ENCODE measurements around the gene GRID1. TPM values are rescaled to one million over a fixed set of nuclear protein-coding genes. Genes with fewer than 3 reads are reported as not detected.

Gene GRID1
- polyA plus RNA-seq, 1 donor (not counting 4 experiments of a cell fraction or from before 2014, with no cell fraction given): 0.01 TPM

DNA sequence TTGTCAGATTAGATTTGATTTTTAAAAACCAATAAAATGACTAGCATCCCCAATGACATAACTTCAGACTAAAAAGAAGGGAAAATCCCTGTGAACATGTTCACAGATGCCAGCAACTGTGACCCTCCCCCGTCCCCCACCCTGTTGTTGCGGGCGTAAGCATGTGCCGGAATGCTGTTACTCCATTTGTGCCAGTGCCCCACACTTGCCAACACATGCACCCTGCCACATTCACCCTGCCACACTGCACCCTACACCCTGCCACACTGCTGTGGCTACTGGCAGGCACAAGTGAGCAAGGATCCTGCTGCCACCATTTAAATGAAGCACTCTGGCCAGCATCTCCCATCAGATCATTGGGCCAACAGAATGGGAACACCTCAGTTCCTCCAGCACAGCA lies 540.2 kb downstream of the GRID1 start:
- H3K79me2 ChIP-seq (ENCODE audit: control insufficient read depth, insufficient read depth, low read length): no peaks in the 10 kb centered on the region
- H3K9me3 ChIP-seq (ENCODE audit: control insufficient read depth, low read depth, low read length): no peaks in the 10 kb centered on the region
- no peaks in the 10 kb centered on the region for H3K9me1 ChIP-seq (ENCODE audit: control insufficient read depth, extremely low read depth, insufficient read depth, low read length)
- no peak for FAIRE-seq
- H2AFZ ChIP-seq (ENCODE audit: control insufficient read depth, low read length): no peak overlapping the region
- DNase-seq (ENCODE audit: low read depth, low spot score): no peak
- H3K27me3 ChIP-seq (ENCODE audit: control insufficient read depth, extremely low read depth, insufficient read depth, low read length): no peaks in the 10 kb centered on the region
- H3K4me2 ChIP-seq (ENCODE audit: control insufficient read depth, extremely low read depth, insufficient read depth, low read depth, low read length): no peak overlapping the region
- TF ChIP-seq EZH2 (IDR thresholded peaks at IDR 0.05; ENCODE audit: low read length): no peak
- TF ChIP-seq, protein P1, sequence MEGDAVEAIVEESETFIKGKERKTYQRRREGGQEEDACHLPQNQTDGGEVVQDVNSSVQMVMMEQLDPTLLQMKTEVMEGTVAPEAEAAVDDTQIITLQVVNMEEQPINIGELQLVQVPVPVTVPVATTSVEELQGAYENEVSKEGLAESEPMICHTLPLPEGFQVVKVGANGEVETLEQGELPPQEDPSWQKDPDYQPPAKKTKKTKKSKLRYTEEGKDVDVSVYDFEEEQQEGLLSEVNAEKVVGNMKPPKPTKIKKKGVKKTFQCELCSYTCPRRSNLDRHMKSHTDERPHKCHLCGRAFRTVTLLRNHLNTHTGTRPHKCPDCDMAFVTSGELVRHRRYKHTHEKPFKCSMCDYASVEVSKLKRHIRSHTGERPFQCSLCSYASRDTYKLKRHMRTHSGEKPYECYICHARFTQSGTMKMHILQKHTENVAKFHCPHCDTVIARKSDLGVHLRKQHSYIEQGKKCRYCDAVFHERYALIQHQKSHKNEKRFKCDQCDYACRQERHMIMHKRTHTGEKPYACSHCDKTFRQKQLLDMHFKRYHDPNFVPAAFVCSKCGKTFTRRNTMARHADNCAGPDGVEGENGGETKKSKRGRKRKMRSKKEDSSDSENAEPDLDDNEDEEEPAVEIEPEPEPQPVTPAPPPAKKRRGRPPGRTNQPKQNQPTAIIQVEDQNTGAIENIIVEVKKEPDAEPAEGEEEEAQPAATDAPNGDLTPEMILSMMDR (optimal IDR thresholded peaks at IDR 0.05 in 1 of 3, IDR thresholded peaks at IDR 0.05 in 1 of 3, conservative IDR thresholded peaks at IDR 0.05 in 1 of 3; ENCODE audit: extremely low read depth in 1 of 3, insufficient read depth in 2 of 3, low read length in 3 of 3): no peak
- dilution Hi-C loops (cut with MboI; ENCODE audit: extremely low pct_ligation_motif_present, low sequenced_read_pairs): no loop called here
- H4K20me1 ChIP-seq (ENCODE audit: control insufficient read depth, extremely low read depth, insufficient read depth, low read length): no peaks in the 10 kb centered on the region
- H3K27ac ChIP-seq (ENCODE audit: control insufficient read depth, insufficient read depth, low read length): no peak overlapping the region
- H3K4me1 ChIP-seq (ENCODE audit: control insufficient read depth, extremely low read depth, insufficient read depth, low read length): no peaks in the 10 kb centered on the region
- no peaks in the 10 kb centered on the region for H3K36me3 ChIP-seq (ENCODE audit: control insufficient read depth in 2 of 2, extremely low read depth in 1 of 2, insufficient read depth in 2 of 2, low read length in 2 of 2)
- no peak overlapping the region for H3K4me3 ChIP-seq (ENCODE audit: control insufficient read depth in 2 of 3, extremely low read depth in 1 of 3, insufficient read depth in 2 of 3, low read depth in 1 of 3, low read length in 3 of 3)
- H3K9ac ChIP-seq (ENCODE audit: control insufficient read depth, extremely low read depth, insufficient read depth, low read length): no peak overlapping the region

- DNase-seq (ENCODE audit: low read depth, low spot score) (no peak), FAIRE-seq (no peak)
- no peaks in the 10 kb centered on the region for H3K79me2 ChIP-seq (ENCODE audit: control insufficient read depth, insufficient read depth, low read length)
- no peaks in the 10 kb centered on the region for H4K20me1 ChIP-seq (ENCODE audit: control insufficient read depth, extremely low read depth, insufficient read depth, low read length)
- dilution Hi-C loops (cut with MboI; ENCODE audit: extremely low pct_ligation_motif_present, low sequenced_read_pairs): no loop called here
- H2AFZ ChIP-seq (ENCODE audit: control insufficient read depth, low read length): no peak overlapping the region
- no peak overlapping the region for H3K4me3 ChIP-seq (ENCODE audit: control insufficient read depth in 2 of 3, extremely low read depth in 1 of 3, insufficient read depth in 2 of 3, low read depth in 1 of 3, low read length in 3 of 3)
- H3K4me2 ChIP-seq (ENCODE audit: control insufficient read depth, extremely low read depth, insufficient read depth, low read depth, low read length): no peak overlapping the region
- no peaks in the 10 kb centered on the region for H3K9me1 ChIP-seq (ENCODE audit: control insufficient read depth, extremely low read depth, insufficient read depth, low read length)
- no peak overlapping the region for H3K9ac ChIP-seq (ENCODE audit: control insufficient read depth, extremely low read depth, insufficient read depth, low read length)
- H3K27me3 ChIP-seq (ENCODE audit: control insufficient read depth, extremely low read depth, insufficient read depth, low read length): no peaks in the 10 kb centered on the region
- no peaks in the 10 kb centered on the region for H3K36me3 ChIP-seq (ENCODE audit: control insufficient read depth in 2 of 2, extremely low read depth in 1 of 2, insufficient read depth in 2 of 2, low read length in 2 of 2)
- no peak overlapping the region for H3K27ac ChIP-seq (ENCODE audit: control insufficient read depth, insufficient read depth, low read length)
- peaks cover 2% of the 10 kb centered on the region for H3K9me3 ChIP-seq (ENCODE audit: control insufficient read depth, low read depth, low read length)
- TF ChIP-seq EZH2 (IDR thresholded peaks at IDR 0.05; ENCODE audit: low read length): no peak
- TF ChIP-seq, protein P1 (optimal IDR thresholded peaks at IDR 0.05 in 1 of 3, IDR thresholded peaks at IDR 0.05 in 1 of 3, conservative IDR thresholded peaks at IDR 0.05 in 1 of 3; ENCODE audit: extremely low read depth in 1 of 3, insufficient read depth in 2 of 3, low read length in 3 of 3): no peak
- H3K4me1 ChIP-seq (ENCODE audit: control insufficient read depth, extremely low read depth, insufficient read depth, low read length): no peaks in the 10 kb centered on the region
Measured at GRCh38 chr10:85811405-85811804, 555.2 kb downstream of the GRID1 start.
